GM23338 (cell line): ENCODE results near the gene AGAP1. TPM values are rescaled to one million over a fixed set of nuclear protein-coding genes. Genes with fewer than 3 reads are reported as not detected.

Experiments
- ATAC-seq: fragments of 200-7000 bp; cut with Tn5 transposase; 3 replicates; pipeline ENCODE4 v1.9.1; 2020
- DNase-seq: peaks from one replicate; pipeline ENCODE4 v3.0.0-alpha.2; 2015; ENCODE audit warnings: low spot score
- H2AFZ ChIP-seq: fragments of 200-600 bp; sonication (generic); 2 replicates; pipeline ENCODE4 v1.8.0; 2016; ENCODE audit warnings: antibody characterized with exemption, mild to moderate bottlenecking, moderate library complexity
- H3F3A ChIP-seq: fragments of 200-600 bp; sonication (generic); replicated peaks from 2 replicates; pipeline ENCODE4 v1.8.0; 2017; ENCODE audit warnings: antibody characterized with exemption, mixed run types, low read depth
- H3K27ac ChIP-seq: fragments of 200-600 bp; sonication (generic); 2 replicates; pipeline ENCODE4 v1.6.1; 2016; ENCODE audit warnings: low read depth
- H3K27me3 ChIP-seq: fragments of 200-600 bp; sonication (generic); 2 replicates; pipeline ENCODE4 v1.8.0; 2016; ENCODE audit warnings: mild to moderate bottlenecking, mixed run types, moderate library complexity; ENCODE audit not compliant: insufficient read depth
- H3K36me3 ChIP-seq: fragments of 200-600 bp; sonication (generic); 2 replicates; pipeline ENCODE4 v1.8.0; 2016; ENCODE audit warnings: mild to moderate bottlenecking; ENCODE audit not compliant: insufficient read depth
- H3K4me1 ChIP-seq: fragments of 200-600 bp; sonication (generic); 2 replicates; pipeline ENCODE4 v1.8.0; 2016; ENCODE audit warnings: mild to moderate bottlenecking, moderate library complexity; ENCODE audit not compliant: insufficient read depth
- H3K4me2 ChIP-seq: fragments of 200-600 bp; sonication (generic); 2 replicates; pipeline ENCODE4 v1.7.1; 2017; ENCODE audit warnings: mixed run types
- H3K4me3 ChIP-seq: fragments of 200-600 bp; sonication (generic); 2 replicates; pipeline ENCODE4 v1.6.1; 2016; ENCODE audit warnings: mixed run types
- H3K79me2 ChIP-seq: fragments of 200-600 bp; sonication (generic); replicated peaks from 2 replicates; pipeline ENCODE4 v1.8.0; 2017; ENCODE audit warnings: mild to moderate bottlenecking; ENCODE audit not compliant: insufficient read depth
- H3K9me2 ChIP-seq: fragments of 200-600 bp; sonication (generic); 2 replicates; pipeline ENCODE4 v1.8.0; 2017; ENCODE audit not compliant: insufficient read depth
- H4K20me1 ChIP-seq: fragments of 200-600 bp; sonication (generic); replicated peaks from 2 replicates; pipeline ENCODE4 v1.8.0; 2017; ENCODE audit warnings: mild to moderate bottlenecking; ENCODE audit not compliant: insufficient read depth
- H3K27ac Mint-ChIP-seq: 2 replicates; pipeline ENCODE4 v1.8.0; 2020; ENCODE audit warnings: inconsistent platforms, mild to moderate bottlenecking, moderate library complexity, mixed read lengths
- H3K27me3 Mint-ChIP-seq: 3 replicates; pipeline ENCODE4 v1.8.0; 2022; ENCODE audit warnings: low read depth, mild to moderate bottlenecking, moderate library complexity, mixed read lengths, inconsistent platforms; ENCODE audit not compliant: insufficient read depth, poor library complexity
- H3K36me3 Mint-ChIP-seq: 3 replicates; pipeline ENCODE4 v1.8.0; 2021; ENCODE audit warnings: low read depth, mild to moderate bottlenecking, inconsistent platforms, moderate library complexity, mixed read lengths
- H3K4me1 Mint-ChIP-seq: 3 replicates; pipeline ENCODE4 v1.8.0; 2020; ENCODE audit warnings: mild to moderate bottlenecking, inconsistent platforms, mixed read lengths
- H3K4me3 Mint-ChIP-seq: 3 replicates; pipeline ENCODE4 v1.8.0; 2021; ENCODE audit warnings: moderate library complexity, mild to moderate bottlenecking, inconsistent platforms, mixed read lengths
- H3K9me3 Mint-ChIP-seq: 3 replicates; pipeline ENCODE4 v1.8.0; 2020; ENCODE audit warnings: moderate library complexity, mild to moderate bottlenecking, inconsistent platforms, mixed read lengths
- CREB1 ChIP-seq: fragments of 250-450 bp; sonication (Bioruptor Pico); IDR thresholded peaks from 2 replicates; pipeline ENCODE4 v1.5.0; 2020; ENCODE audit warnings: low read depth, mild to moderate bottlenecking, moderate library complexity
- EZH2phosphoT487 ChIP-seq: fragments of 200-600 bp; sonication (generic); IDR thresholded peaks from one replicate; pipeline ENCODE4 v1.8.1; 2018; ENCODE audit warnings: antibody characterized with exemption; ENCODE audit not compliant: unreplicated experiment
- NANOG ChIP-seq: IDR thresholded peaks from 2 replicates; pipeline ENCODE4 v1.6.1; 2016; ENCODE audit warnings: antibody characterized with exemption, borderline replicate concordance
- STAT1 ChIP-seq: IDR thresholded peaks from one replicate; pipeline ENCODE4 v1.6.1; 2016; ENCODE audit warnings: antibody characterized with exemption; ENCODE audit not compliant: unreplicated experiment
- ZNF114 ChIP-seq: fragments of 250-450 bp; sonication (Bioruptor Pico); IDR thresholded peaks from 2 replicates; pipeline ENCODE4 v1.5.0; 2020; ENCODE audit warnings: mild to moderate bottlenecking, moderate library complexity
- polyA plus RNA-seq: library from polyadenylated mRNA; unstranded; fragments of >200 nt; fragmentation: Nextera tagmentation; extraction: Ambion mirVana; gene quantifications from 2 replicates; pipeline ENCODE4 v1.2.1, GENCODE V29; 2016
- total RNA-seq: library from RNA; depleted of rRNA; stranded (reverse); fragments of >200 nt; shearing (Covaris generic); gene quantifications from 2 replicates; pipeline ENCODE4 v1.2.3, GENCODE V29; 2014
- TF ChIP-seq, protein P1 (sequence below): IDR thresholded peaks from 2 replicates; pipeline ENCODE4 v1.6.1; 2016; ENCODE audit warnings: antibody characterized with exemption
- TF ChIP-seq, protein P2 (sequence below): fragments of 250-450 bp; sonication (Bioruptor Pico); IDR thresholded peaks from 2 replicates; pipeline ENCODE4 v1.5.0; 2020; ENCODE audit warnings: mild to moderate bottlenecking, moderate library complexity
- TF ChIP-seq, protein P3 (sequence below): IDR thresholded peaks from one replicate; pipeline ENCODE4 v1.6.1; 2018; ENCODE audit warnings: antibody characterized with exemption; ENCODE audit not compliant: unreplicated experiment
- TF ChIP-seq, protein P4 (sequence below), 2 experiments: fragments of 200-600 bp in 1 of 2; sonication (generic) in 1 of 2; conservative IDR thresholded peaks; 2 replicates each; pipeline versions ENCODE4 v1.5.1 to v1.6.1; 2016 to 2017; ENCODE audit warnings: antibody characterized with exemption in 2 of 2, low read depth in 2 of 2, mild to moderate bottlenecking in 2 of 2, moderate library complexity in 1 of 2

AGAP1 gene
- total and polyA plus RNA-seq, 2 experiments from 2014 or later = 13.3 to 27.9 TPM

DNA sequence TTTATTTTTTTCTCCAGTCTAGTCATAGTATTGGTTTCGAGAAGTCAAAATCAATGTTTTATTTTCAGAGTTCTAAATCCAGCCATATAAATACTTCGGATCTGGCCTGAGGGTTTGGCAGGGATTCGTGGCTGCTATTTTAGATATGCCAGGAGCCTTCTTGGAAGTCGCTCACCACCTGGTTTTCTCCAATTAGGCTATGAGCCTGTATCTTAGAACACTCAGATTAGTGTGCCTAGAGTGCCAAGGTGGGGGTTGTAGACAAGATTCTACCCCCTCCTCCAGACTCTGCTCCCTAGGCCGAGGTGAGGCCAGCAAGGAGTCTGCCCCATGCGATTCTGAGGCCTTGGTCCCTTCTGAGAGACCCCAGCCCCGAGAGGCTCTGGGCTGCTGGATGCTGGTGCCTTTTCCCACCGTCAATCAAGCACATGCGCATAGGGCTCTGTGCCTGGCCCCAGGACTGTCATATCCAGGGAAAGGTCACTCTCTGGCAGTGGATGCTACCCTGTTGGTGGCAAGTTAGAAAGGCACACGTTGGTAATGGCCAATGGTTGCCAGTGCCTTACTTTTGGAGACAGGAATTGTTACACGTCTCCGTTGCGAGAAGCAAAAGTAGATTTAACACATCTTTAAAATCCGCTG, 197.1 kb downstream of the AGAP1 start:
- no peaks in the 10 kb centered on the region; the same call in 2 of the 3 replicates for H3K36me3 Mint-ChIP-seq
- H3K79me2 ChIP-seq = peaks cover 96% of the 10 kb centered on the region
- peak; percentile 19 for ATAC-seq
- TF ChIP-seq ZNF114 (CRISPR knock-in tag) (no peak), NANOG (no peak), STAT1 (no peak), CREB1 (CRISPR knock-in tag) (no peak), EZH2phosphoT487 (no peak)
- TF ChIP-seq, protein P1, sequence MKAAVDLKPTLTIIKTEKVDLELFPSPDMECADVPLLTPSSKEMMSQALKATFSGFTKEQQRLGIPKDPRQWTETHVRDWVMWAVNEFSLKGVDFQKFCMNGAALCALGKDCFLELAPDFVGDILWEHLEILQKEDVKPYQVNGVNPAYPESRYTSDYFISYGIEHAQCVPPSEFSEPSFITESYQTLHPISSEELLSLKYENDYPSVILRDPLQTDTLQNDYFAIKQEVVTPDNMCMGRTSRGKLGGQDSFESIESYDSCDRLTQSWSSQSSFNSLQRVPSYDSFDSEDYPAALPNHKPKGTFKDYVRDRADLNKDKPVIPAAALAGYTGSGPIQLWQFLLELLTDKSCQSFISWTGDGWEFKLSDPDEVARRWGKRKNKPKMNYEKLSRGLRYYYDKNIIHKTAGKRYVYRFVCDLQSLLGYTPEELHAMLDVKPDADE = no peak
- TF ChIP-seq, protein P2, sequence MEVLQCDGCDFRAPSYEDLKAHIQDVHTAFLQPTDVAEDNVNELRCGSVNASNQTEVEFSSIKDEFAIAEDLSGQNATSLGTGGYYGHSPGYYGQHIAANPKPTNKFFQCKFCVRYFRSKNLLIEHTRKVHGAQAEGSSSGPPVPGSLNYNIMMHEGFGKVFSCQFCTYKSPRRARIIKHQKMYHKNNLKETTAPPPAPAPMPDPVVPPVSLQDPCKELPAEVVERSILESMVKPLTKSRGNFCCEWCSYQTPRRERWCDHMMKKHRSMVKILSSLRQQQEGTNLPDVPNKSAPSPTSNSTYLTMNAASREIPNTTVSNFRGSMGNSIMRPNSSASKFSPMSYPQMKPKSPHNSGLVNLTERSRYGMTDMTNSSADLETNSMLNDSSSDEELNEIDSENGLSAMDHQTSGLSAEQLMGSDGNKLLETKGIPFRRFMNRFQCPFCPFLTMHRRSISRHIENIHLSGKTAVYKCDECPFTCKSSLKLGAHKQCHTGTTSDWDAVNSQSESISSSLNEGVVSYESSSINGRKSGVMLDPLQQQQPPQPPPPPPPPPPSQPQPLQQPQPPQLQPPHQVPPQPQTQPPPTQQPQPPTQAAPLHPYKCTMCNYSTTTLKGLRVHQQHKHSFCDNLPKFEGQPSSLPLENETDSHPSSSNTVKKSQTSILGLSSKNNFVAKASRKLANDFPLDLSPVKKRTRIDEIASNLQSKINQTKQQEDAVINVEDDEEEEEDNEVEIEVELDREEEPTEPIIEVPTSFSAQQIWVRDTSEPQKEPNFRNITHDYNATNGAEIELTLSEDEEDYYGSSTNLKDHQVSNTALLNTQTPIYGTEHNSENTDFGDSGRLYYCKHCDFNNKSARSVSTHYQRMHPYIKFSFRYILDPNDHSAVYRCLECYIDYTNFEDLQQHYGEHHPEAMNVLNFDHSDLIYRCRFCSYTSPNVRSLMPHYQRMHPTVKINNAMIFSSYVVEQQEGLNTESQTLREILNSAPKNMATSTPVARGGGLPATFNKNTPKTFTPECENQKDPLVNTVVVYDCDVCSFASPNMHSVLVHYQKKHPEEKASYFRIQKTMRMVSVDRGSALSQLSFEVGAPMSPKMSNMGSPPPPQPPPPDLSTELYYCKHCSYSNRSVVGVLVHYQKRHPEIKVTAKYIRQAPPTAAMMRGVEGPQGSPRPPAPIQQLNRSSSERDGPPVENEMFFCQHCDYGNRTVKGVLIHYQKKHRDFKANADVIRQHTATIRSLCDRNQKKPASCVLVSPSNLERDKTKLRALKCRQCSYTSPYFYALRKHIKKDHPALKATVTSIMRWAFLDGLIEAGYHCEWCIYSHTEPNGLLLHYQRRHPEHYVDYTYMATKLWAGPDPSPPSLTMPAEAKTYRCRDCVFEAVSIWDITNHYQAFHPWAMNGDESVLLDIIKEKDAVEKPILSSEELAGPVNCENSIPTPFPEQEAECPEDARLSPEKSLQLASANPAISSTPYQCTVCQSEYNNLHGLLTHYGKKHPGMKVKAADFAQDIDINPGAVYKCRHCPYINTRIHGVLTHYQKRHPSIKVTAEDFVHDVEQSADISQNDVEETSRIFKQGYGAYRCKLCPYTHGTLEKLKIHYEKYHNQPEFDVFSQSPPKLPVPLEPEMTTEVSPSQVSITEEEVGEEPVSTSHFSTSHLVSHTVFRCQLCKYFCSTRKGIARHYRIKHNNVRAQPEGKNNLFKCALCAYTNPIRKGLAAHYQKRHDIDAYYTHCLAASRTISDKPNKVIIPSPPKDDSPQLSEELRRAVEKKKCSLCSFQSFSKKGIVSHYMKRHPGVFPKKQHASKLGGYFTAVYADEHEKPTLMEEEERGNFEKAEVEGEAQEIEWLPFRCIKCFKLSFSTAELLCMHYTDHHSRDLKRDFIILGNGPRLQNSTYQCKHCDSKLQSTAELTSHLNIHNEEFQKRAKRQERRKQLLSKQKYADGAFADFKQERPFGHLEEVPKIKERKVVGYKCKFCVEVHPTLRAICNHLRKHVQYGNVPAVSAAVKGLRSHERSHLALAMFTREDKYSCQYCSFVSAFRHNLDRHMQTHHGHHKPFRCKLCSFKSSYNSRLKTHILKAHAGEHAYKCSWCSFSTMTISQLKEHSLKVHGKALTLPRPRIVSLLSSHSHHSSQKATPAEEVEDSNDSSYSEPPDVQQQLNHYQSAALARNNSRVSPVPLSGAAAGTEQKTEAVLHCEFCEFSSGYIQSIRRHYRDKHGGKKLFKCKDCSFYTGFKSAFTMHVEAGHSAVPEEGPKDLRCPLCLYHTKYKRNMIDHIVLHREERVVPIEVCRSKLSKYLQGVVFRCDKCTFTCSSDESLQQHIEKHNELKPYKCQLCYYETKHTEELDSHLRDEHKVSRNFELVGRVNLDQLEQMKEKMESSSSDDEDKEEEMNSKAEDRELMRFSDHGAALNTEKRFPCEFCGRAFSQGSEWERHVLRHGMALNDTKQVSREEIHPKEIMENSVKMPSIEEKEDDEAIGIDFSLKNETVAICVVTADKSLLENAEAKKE = no peak
- TF ChIP-seq, protein P3, sequence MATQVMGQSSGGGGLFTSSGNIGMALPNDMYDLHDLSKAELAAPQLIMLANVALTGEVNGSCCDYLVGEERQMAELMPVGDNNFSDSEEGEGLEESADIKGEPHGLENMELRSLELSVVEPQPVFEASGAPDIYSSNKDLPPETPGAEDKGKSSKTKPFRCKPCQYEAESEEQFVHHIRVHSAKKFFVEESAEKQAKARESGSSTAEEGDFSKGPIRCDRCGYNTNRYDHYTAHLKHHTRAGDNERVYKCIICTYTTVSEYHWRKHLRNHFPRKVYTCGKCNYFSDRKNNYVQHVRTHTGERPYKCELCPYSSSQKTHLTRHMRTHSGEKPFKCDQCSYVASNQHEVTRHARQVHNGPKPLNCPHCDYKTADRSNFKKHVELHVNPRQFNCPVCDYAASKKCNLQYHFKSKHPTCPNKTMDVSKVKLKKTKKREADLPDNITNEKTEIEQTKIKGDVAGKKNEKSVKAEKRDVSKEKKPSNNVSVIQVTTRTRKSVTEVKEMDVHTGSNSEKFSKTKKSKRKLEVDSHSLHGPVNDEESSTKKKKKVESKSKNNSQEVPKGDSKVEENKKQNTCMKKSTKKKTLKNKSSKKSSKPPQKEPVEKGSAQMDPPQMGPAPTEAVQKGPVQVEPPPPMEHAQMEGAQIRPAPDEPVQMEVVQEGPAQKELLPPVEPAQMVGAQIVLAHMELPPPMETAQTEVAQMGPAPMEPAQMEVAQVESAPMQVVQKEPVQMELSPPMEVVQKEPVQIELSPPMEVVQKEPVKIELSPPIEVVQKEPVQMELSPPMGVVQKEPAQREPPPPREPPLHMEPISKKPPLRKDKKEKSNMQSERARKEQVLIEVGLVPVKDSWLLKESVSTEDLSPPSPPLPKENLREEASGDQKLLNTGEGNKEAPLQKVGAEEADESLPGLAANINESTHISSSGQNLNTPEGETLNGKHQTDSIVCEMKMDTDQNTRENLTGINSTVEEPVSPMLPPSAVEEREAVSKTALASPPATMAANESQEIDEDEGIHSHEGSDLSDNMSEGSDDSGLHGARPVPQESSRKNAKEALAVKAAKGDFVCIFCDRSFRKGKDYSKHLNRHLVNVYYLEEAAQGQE = no peak
- TF ChIP-seq, protein P4, sequence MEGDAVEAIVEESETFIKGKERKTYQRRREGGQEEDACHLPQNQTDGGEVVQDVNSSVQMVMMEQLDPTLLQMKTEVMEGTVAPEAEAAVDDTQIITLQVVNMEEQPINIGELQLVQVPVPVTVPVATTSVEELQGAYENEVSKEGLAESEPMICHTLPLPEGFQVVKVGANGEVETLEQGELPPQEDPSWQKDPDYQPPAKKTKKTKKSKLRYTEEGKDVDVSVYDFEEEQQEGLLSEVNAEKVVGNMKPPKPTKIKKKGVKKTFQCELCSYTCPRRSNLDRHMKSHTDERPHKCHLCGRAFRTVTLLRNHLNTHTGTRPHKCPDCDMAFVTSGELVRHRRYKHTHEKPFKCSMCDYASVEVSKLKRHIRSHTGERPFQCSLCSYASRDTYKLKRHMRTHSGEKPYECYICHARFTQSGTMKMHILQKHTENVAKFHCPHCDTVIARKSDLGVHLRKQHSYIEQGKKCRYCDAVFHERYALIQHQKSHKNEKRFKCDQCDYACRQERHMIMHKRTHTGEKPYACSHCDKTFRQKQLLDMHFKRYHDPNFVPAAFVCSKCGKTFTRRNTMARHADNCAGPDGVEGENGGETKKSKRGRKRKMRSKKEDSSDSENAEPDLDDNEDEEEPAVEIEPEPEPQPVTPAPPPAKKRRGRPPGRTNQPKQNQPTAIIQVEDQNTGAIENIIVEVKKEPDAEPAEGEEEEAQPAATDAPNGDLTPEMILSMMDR (conservative IDR thresholded peaks at IDR 0.05; ENCODE audit: low read depth in 2 of 2) = no peak
- H3K9me3 Mint-ChIP-seq = no peaks in the 10 kb centered on the region; the same call in 2 of the 3 replicates
- H3K27me3 ChIP-seq = no peaks in the 10 kb centered on the region
- peaks cover 55% of the 10 kb centered on the region for H4K20me1 ChIP-seq
- no peaks in the 10 kb centered on the region for H3K9me2 ChIP-seq
- no peak overlapping the region for H2AFZ ChIP-seq
- no peak for DNase-seq
- H3K27me3 Mint-ChIP-seq = peaks cover 11% of the 10 kb centered on the region
- no peak overlapping the region for H3K4me2 ChIP-seq
- H3F3A ChIP-seq = no peaks in the 10 kb centered on the region
- H3K27ac Mint-ChIP-seq = no peak overlapping the region
- no peak overlapping the region for H3K27ac ChIP-seq
- peaks cover 57% of the 10 kb centered on the region for H3K4me1 Mint-ChIP-seq
- H3K4me3 Mint-ChIP-seq = no peak overlapping the region
- H3K4me1 ChIP-seq = peaks cover 16% of the 10 kb centered on the region
- H3K4me3 ChIP-seq = no peak overlapping the region
- H3K36me3 ChIP-seq = no peaks in the 10 kb centered on the region
